Activated CD4-positive, alpha-beta T cell treated with anti-CD3 and anti-CD28 coated beads, Interleukin-2, amount 10 ng/mL, durations not matched to agents 7 days and 5 days (primary cell): ENCODE measurements around the gene REST. TPM values are rescaled to one million over a fixed set of nuclear protein-coding genes. Genes with fewer than 3 reads are reported as not detected.

Source experiments
- CTCF ChIA-PET: fragments of 350-600 bp; sonication (Branson Sonifier 250); formaldehyde crosslinking; loops from one replicate; lab custom pipeline; 2021; ENCODE audit warnings: antibody characterized with exemption; lab: Charles Lee
- POLR2A ChIA-PET: fragments of 350-600 bp; sonication (Branson Sonifier 250); formaldehyde crosslinking; loops from one replicate; lab custom pipeline; 2021; ENCODE audit warnings: antibody characterized with exemption; lab: Charles Lee
- DNase-seq: peaks from one replicate; pipeline ENCODE4 v3.0.0-alpha.2; 2020
- H3K27ac Mint-ChIP-seq: one replicate; pipeline ENCODE4 v1.8.0; 2021; ENCODE audit warnings: mild to moderate bottlenecking, moderate library complexity, mixed read lengths
- H3K27me3 Mint-ChIP-seq: one replicate; pipeline ENCODE4 v1.8.0; 2021; ENCODE audit warnings: mixed read lengths
- H3K36me3 Mint-ChIP-seq: one replicate; pipeline ENCODE4 v1.8.0; 2021; ENCODE audit warnings: low read depth, mixed read lengths
- H3K4me1 Mint-ChIP-seq: one replicate; pipeline ENCODE4 v1.8.0; 2021; ENCODE audit warnings: mixed read lengths
- H3K4me3 Mint-ChIP-seq: one replicate; pipeline ENCODE4 v1.8.0; 2021; ENCODE audit warnings: mild to moderate bottlenecking, moderate library complexity, mixed read lengths
- H3K9me3 Mint-ChIP-seq: one replicate; pipeline ENCODE4 v1.8.0; 2021; ENCODE audit warnings: mixed read lengths
- total RNA-seq, 2 experiments: library from RNA; stranded (reverse); gene quantifications; one replicate each; pipeline ENCODE4 v1.2.3, GENCODE V29; 2021

Gene REST, protein sequence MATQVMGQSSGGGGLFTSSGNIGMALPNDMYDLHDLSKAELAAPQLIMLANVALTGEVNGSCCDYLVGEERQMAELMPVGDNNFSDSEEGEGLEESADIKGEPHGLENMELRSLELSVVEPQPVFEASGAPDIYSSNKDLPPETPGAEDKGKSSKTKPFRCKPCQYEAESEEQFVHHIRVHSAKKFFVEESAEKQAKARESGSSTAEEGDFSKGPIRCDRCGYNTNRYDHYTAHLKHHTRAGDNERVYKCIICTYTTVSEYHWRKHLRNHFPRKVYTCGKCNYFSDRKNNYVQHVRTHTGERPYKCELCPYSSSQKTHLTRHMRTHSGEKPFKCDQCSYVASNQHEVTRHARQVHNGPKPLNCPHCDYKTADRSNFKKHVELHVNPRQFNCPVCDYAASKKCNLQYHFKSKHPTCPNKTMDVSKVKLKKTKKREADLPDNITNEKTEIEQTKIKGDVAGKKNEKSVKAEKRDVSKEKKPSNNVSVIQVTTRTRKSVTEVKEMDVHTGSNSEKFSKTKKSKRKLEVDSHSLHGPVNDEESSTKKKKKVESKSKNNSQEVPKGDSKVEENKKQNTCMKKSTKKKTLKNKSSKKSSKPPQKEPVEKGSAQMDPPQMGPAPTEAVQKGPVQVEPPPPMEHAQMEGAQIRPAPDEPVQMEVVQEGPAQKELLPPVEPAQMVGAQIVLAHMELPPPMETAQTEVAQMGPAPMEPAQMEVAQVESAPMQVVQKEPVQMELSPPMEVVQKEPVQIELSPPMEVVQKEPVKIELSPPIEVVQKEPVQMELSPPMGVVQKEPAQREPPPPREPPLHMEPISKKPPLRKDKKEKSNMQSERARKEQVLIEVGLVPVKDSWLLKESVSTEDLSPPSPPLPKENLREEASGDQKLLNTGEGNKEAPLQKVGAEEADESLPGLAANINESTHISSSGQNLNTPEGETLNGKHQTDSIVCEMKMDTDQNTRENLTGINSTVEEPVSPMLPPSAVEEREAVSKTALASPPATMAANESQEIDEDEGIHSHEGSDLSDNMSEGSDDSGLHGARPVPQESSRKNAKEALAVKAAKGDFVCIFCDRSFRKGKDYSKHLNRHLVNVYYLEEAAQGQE
- total RNA-seq = 10 to 100 TPM; 54.1 to 54.7 TPM

DNA sequence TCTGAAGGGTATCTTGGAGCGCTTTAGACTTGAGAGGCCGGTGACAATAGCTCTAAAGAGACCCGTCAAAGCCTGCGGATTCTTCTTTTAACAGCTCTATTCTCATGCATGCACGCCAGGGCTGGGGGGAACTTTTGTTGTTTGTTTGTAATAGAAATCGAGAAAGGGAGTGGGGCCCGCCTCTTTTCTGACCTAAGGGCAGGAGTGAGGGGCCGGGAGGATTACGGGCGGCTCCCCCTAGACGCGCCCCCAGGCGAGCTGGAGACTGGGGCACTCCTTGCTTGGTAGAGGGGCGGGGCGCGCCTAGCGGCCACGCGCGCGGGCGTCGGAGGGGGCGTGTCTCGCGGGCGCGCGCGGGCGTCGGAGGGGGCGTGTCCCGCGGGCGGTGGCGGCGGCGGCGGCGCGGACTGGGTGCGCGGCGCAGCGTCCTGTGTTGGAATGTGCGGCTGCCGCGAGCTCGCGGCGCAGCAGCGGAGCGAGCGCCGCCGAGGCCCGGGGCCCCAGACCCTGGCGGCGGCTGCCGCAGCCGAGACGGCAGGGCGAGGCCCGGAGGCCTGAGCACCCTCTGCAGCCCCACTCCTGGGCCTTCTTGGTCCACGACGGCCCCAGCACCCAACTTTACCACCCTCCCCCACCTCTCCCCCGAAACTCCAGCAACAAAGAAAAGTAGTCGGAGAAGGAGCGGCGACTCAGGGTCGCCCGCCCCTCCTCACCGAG is at the start of gene REST:
REST (plus strand) TSS at position 412 of the 717 bp plus-strand sequence. CDS start 2,739 bp downstream, outside the sequence.
- POLR2A ChIA-PET = interaction anchor here (0.6 to 3.5 kb wide), 3 partner anchors 70 to 520 kb away, joined by 3 to 18 read pairs (median 3); partner anchors contain the start of genes AASDH, NOA1 and POLR2B
- H3K27me3 Mint-ChIP-seq = peaks cover 4% of the 10 kb centered on the region
- peak; percentile 77 for DNase-seq

DNA sequence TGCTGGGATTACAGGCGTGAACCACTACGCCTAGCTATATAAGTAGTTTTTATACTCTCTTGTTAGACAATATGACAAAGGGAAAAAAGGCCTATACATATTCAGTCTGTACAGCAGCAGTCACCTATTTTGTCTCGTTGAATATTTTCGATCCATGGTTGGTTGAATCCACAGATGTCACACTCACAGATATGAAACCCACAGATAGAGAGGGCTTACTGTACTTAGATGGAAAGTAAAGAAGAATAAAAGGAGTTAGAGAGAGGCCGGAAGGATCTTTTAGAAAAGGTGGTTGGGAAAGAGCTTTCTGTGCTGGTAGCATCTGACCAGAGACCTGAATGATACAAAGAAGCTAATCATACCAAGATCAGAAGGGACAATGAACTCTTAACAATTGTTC is 47.9 kb upstream of the REST start:
- Mint-ChIP-seq H3K36me3 (no peaks in the 10 kb centered on the region), H3K27me3 (peaks cover 8% of the 10 kb centered on the region), H3K27ac (no peak overlapping the region), H3K4me1 (peaks cover 7% of the 10 kb centered on the region), H3K9me3 (no peaks in the 10 kb centered on the region), H3K4me3 (no peak overlapping the region)
- POLR2A ChIA-PET = no interaction called here
- CTCF ChIA-PET = interaction anchor here (1.0 to 1.2 kb wide), 2 partner anchors 8 to 22 kb away, joined by 3 read pairs; no protein-coding TSS in a partner anchor
- DNase-seq = no peak

More for the DNA sequence above, at the start of gene REST:
- Mint-ChIP-seq H3K9me3 (no peaks in the 10 kb centered on the region), H3K36me3 (peaks cover 24% of the 10 kb centered on the region), H3K4me3 (peak within 1 kb of the TSS; percentile 88), H3K4me1 (peaks cover 44% of the 10 kb centered on the region), H3K27ac (peak within 1 kb of the TSS; percentile 86)
- CTCF ChIA-PET = interaction anchor here (0.6 to 1.6 kb wide), 7 partner anchors 11 to 394 kb away, joined by 3 to 8 read pairs (median 4); partner anchors contain the start of genes NOA1 and POLR2B

DNA sequence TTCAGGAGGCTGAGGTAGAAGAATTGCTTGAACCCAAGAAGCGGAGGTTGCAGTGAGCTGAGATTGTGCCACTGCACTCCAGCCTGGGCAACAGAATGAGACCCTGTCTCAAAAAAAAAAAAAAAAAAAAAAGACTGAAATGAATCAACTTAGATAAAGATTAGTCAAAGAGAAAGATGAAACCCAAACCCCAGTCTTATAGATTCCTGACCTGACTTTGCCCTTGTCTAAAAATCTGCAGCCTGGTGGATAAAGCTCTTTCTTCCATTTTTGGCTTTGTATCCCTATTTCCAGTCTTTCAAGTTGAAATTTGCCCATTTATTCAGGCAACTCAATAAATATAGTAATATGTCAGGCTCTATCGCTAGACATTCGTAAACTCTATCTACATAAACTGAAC is 46.9 kb upstream of the REST start:
- H3K9me3 Mint-ChIP-seq = no peaks in the 10 kb centered on the region
- H3K27ac Mint-ChIP-seq = no peak overlapping the region
- CTCF ChIA-PET = interaction anchor here (0.6 to 1.8 kb wide), 3 partner anchors 11 to 241 kb away, joined by 3 to 4 read pairs (median 3); no protein-coding TSS in a partner anchor
- H3K27me3 Mint-ChIP-seq = peaks cover 8% of the 10 kb centered on the region
- no peak for DNase-seq
- H3K4me3 Mint-ChIP-seq = no peak overlapping the region
- POLR2A ChIA-PET = no interaction called here
- H3K36me3 Mint-ChIP-seq = no peaks in the 10 kb centered on the region
- peaks cover 7% of the 10 kb centered on the region for H3K4me1 Mint-ChIP-seq

DNA sequence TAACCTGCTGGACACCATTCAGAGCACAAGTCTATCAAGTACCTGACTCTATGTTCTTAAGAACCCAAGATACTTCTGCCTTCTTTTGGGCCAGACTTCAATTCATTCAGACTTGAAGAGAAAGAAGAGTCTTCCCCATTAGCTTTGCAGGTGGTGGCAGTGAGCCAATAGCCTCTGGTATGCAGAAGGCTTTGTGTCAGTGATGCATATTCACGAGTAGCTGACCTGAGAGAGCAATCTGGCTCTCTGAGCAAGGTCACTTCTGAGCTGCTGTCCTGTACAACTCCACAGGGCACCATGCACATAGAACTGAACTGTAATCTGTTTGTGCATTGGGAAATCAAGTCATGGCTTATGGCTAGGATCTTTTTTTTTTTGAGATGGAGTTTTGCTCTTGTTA is 46.3 kb upstream of the REST start:
- H3K4me3 Mint-ChIP-seq = no peak overlapping the region
- ChIA-PET CTCF (interaction anchor here (0.6 to 1.8 kb wide), 2 partner anchors 10 to 88 kb away, joined by 3 to 4 read pairs; no protein-coding TSS in a partner anchor), POLR2A (no interaction called here)
- no peaks in the 10 kb centered on the region for H3K9me3 Mint-ChIP-seq
- H3K4me1 Mint-ChIP-seq = peaks cover 7% of the 10 kb centered on the region
- H3K27ac Mint-ChIP-seq = no peak overlapping the region
- no peak for DNase-seq
- peaks cover 6% of the 10 kb centered on the region for H3K27me3 Mint-ChIP-seq
- no peaks in the 10 kb centered on the region for H3K36me3 Mint-ChIP-seq

DNA sequence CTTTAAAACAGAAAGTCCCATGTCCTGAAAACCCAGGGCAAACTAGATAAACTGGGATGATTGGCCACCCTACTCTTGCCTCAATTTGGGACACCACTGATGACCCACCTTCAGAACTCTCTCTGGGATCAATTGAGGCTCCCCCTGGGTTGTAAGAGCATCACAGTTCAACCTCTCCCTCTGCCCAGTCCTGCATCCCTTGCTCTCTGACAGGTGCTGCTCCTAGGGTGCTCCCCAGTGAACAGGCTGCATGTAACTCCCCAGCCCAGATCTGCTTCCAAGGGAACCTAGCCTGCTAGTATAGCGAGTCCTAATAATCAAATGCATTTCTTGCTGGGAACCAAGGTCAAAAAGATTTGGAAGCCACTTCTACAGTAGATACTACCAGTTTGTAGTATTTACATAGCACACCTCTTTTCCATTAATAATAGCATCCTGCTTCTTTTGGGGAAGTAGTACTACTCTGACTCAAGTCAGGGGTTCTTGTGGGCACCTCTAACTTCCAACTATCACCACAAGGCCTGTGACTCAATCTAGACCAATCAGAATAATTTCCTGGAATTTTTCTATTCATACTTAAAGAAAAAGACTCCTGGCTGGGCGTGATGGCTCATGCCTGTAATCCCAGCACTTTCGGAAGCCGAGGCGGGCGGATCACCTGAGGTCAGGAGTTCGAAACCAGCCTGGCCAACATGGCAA is 44.1 kb upstream of the REST start:
- Mint-ChIP-seq H3K9me3 (no peaks in the 10 kb centered on the region), H3K27me3 (no peaks in the 10 kb centered on the region), H3K36me3 (no peaks in the 10 kb centered on the region), H3K4me3 (no peak overlapping the region), H3K4me1 (peaks cover 7% of the 10 kb centered on the region), H3K27ac (no peak overlapping the region)
- ChIA-PET CTCF (no interaction called here), POLR2A (no interaction called here)
- no peak for DNase-seq

DNA sequence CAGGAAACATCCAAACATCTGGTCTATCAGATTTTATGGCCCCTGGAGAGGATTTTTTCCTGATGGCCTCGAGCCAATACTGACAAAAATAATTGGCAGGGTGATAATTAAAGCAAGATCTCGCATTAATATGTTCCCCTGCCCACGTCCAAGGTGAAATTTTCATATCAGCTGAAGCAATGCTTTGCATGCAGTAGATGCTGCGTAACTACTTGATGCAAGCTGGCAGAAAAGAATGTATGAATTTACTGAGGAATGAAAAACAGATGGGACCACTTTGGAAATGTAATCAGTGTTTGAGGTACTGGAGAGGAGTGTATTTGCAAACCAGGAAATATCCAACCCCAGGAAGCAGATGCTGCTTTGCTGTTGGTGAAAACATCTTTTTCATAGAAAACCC is 36.8 kb upstream of the REST start:
- Mint-ChIP-seq H3K27me3 (peaks cover 4% of the 10 kb centered on the region), H3K9me3 (no peaks in the 10 kb centered on the region), H3K4me1 (peaks cover 8% of the 10 kb centered on the region), H3K27ac (no peak overlapping the region), H3K4me3 (no peak overlapping the region), H3K36me3 (no peaks in the 10 kb centered on the region)
- DNase-seq = no peak
- ChIA-PET CTCF (interaction anchor here (1.6 kb wide), 1 partner anchor 9 kb away, joined by 4 read pairs; no protein-coding TSS in a partner anchor), POLR2A (no interaction called here)

DNA sequence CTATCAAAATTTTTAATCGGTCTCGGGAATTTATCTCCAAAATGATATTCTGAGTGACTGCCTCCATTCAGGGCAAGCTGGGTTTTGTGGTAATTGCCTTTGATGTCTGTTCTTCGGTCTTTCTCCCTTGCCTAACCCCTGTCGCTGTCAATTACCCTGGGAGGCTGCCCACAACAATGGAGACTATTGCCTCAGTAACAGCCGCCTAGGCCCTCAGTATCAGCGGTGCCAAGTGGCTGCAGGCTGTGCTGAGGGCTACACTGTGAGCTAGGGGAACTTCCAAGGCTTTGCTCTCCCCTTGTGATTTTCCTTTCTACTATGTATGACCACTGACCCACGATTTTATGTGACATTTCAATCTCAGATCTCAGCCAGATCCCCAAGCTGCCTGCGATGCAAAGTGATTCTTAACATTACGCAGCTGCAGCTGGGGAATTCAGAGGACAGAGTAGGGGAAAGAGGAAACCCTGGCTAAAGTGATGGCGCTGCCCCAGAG is 36.3 kb upstream of the REST start:
- peaks cover 8% of the 10 kb centered on the region for H3K4me1 Mint-ChIP-seq
- peak overlapping the region; percentile 6 for H3K27ac Mint-ChIP-seq
- no peaks in the 10 kb centered on the region for H3K36me3 Mint-ChIP-seq
- CTCF ChIA-PET = interaction anchor here (1.6 kb wide), 1 partner anchor 10 kb away, joined by 4 read pairs; no protein-coding TSS in a partner anchor
- H3K9me3 Mint-ChIP-seq = no peaks in the 10 kb centered on the region
- DNase-seq = no peak
- no peak overlapping the region for H3K4me3 Mint-ChIP-seq
- H3K27me3 Mint-ChIP-seq = peaks cover 4% of the 10 kb centered on the region
- POLR2A ChIA-PET = no interaction called here

DNA sequence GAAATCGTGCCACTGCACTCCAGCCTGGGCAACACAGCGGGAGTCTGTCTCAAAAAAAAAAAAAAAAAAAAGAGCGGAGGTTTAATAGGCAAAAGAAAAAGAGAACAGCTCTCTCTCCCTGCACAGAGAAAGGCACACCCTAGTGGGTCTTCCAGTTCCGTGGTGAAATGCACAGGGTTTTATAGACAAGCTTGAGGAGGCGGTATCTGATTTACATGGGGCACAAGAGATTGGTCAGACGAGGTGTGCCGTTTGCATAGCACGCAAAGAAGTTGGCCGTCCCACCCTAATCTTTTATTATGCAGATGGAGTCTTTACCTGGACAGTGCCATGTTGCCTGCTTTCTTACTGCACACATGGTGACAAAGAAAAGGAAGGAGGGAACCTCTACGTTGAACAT is 33.5 kb upstream of the REST start:
- Mint-ChIP-seq H3K27me3 (peaks cover 4% of the 10 kb centered on the region), H3K36me3 (no peaks in the 10 kb centered on the region), H3K9me3 (no peaks in the 10 kb centered on the region), H3K27ac (no peak overlapping the region), H3K4me3 (no peak overlapping the region), H3K4me1 (peaks cover 8% of the 10 kb centered on the region)
- DNase-seq = no peak
- ChIA-PET CTCF (no interaction called here), POLR2A (no interaction called here)

DNA sequence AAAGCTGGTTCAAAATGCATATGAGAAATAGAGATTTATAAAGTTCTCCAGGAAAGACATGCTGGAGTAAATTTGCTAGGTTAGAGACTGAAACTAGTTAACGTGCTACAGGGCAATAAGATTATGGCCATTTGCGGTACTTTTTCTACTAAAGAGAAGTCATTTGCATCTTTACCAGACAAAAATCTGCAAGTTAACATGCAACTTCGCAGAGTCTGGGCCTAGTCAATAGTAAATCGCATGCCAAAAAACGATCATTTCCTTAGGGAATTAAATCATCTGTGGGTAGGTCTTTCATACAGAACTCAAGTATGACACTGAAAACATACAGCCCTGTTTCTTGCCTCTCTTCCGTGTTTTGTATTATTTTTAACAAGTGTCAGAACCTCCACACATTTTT is 32.8 kb upstream of the REST start:
- no peak overlapping the region for H3K4me3 Mint-ChIP-seq
- peaks cover 8% of the 10 kb centered on the region for H3K4me1 Mint-ChIP-seq
- peaks cover 4% of the 10 kb centered on the region for H3K27me3 Mint-ChIP-seq
- H3K36me3 Mint-ChIP-seq = no peaks in the 10 kb centered on the region
- CTCF ChIA-PET = no interaction called here
- H3K9me3 Mint-ChIP-seq = no peaks in the 10 kb centered on the region
- no peak overlapping the region for H3K27ac Mint-ChIP-seq
- POLR2A ChIA-PET = no interaction called here
- DNase-seq = no peak

DNA sequence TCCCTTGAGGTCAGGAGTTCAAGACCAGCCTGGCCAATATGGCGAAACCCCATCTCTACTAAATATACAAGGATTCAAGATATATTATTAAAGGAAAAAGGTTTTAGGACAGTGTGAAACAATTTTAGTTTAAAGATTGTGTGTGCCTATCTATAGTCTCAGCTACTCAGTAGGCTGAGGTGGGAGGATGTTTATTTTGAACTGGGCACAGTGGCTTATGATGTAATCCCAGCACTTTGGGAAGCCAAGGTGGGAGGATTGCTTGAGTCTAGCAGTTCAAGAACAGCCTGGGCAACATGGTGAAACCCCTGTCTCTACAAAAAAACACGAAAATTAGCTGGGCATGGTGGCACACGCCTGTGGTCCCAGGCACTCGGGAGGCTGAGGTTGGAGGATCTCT is 31.4 kb upstream of the REST start:
- Mint-ChIP-seq H3K9me3 (no peaks in the 10 kb centered on the region), H3K4me3 (no peak overlapping the region), H3K36me3 (no peaks in the 10 kb centered on the region), H3K27me3 (peaks cover 4% of the 10 kb centered on the region), H3K4me1 (peaks cover 5% of the 10 kb centered on the region), H3K27ac (no peak overlapping the region)
- POLR2A ChIA-PET = no interaction called here
- no peak for DNase-seq
- CTCF ChIA-PET = no interaction called here

DNA sequence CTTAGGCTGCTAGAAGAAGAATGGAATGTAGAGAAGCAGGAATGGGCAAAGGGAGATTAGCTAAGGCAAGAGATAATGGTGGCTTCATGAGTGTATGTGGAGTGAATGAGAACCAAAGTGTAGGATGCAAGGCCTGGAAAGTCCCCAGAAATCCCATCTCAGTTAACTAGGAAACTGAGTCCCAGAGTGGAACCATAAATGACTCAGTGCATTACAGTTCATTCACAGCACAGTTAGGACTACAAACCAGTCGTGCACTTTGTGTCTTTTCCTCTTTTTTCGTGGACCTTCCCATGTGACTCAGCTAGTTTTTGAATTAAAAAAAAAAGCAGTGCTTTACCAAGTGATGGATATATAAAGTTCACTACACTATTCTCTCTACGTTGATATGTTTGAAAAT is 27.7 kb upstream of the REST start:
- CTCF ChIA-PET = interaction anchor here (0.7 kb wide), 1 partner anchor 25 kb away, joined by 3 read pairs; no protein-coding TSS in a partner anchor

More for the DNA sequence above, 27.7 kb upstream of the REST start:
- no peaks in the 10 kb centered on the region for H3K4me1 Mint-ChIP-seq
- H3K36me3 Mint-ChIP-seq = no peaks in the 10 kb centered on the region
- H3K9me3 Mint-ChIP-seq = no peaks in the 10 kb centered on the region
- POLR2A ChIA-PET = no interaction called here
- no peak overlapping the region for H3K27ac Mint-ChIP-seq
- no peak for DNase-seq
- H3K27me3 Mint-ChIP-seq = no peaks in the 10 kb centered on the region
- H3K4me3 Mint-ChIP-seq = no peak overlapping the region
